CD4-positive, alpha-beta T cell (primary cell): ENCODE measurements around the gene KASH5. TPM values are rescaled to one million over a fixed set of nuclear protein-coding genes. Genes with fewer than 3 reads are reported as not detected.

Source experiments
- ATAC-seq: fragments of 200-7000 bp; cut with Tn5 transposase; one replicate; pipeline ENCODE4 v1.10.0; 2022; ENCODE audit warnings: mild to moderate bottlenecking; ENCODE audit not compliant: poor library complexity
- CTCF ChIA-PET: fragments of 350-600 bp; sonication (Branson Sonifier 250); formaldehyde crosslinking; loops from one replicate; lab custom pipeline; 2021; ENCODE audit warnings: antibody characterized with exemption, inconsistent platforms; lab: Charles Lee
- POLR2A ChIA-PET: fragments of 350-600 bp; sonication (Branson Sonifier 250); formaldehyde crosslinking; loops from one replicate; lab custom pipeline; 2021; ENCODE audit warnings: antibody characterized with exemption, inconsistent platforms; lab: Charles Lee
- DNase-seq, 14 experiments: peaks; one replicate each; pipeline ENCODE4 v3.0.0-alpha.2; 2013 to 2020; ENCODE audit warnings: mixed read lengths in 2 of 14
- H3K27ac ChIP-seq, 2 donors: one replicate each; pipeline versions ENCODE4 v1.5.1 to v1.7.0; 2013; ENCODE audit warnings: low read length in 2 of 2, low read depth in 1 of 2, mild to moderate bottlenecking in 1 of 2
- H3K27me3 ChIP-seq, 2 experiments: 1 replicate in 1 of 2; 2 replicates in 1 of 2; pipeline versions ENCODE4 v1.6.1 to v1.7.0; 2013; ENCODE audit warnings: low read length in 2 of 2, control low read depth in 1 of 2, mild to moderate bottlenecking in 1 of 2, moderate library complexity in 1 of 2; ENCODE audit not compliant: insufficient read depth in 2 of 2, control insufficient read depth in 1 of 2
- H3K36me3 ChIP-seq: one replicate; pipeline ENCODE4 v1.6.1; 2013; ENCODE audit warnings: low read length, control low read depth; ENCODE audit not compliant: insufficient read depth
- H3K4me1 ChIP-seq: one replicate; pipeline ENCODE4 v1.6.1; 2013; ENCODE audit warnings: low read length, control low read depth; ENCODE audit not compliant: insufficient read depth
- H3K4me3 ChIP-seq: one replicate; pipeline ENCODE4 v1.5.1; 2013; ENCODE audit warnings: mild to moderate bottlenecking, low read length, moderate library complexity
- H3K9me3 ChIP-seq, 2 experiments: 1 replicate in 1 of 2; 2 replicates in 1 of 2; pipeline versions ENCODE4 v1.6.1 to v1.7.0; 2013; ENCODE audit warnings: low read length in 2 of 2, mild to moderate bottlenecking in 2 of 2, control low read depth in 1 of 2, moderate library complexity in 1 of 2; ENCODE audit not compliant: control insufficient read depth in 1 of 2, insufficient read depth in 1 of 2
- H3K27ac Mint-ChIP-seq: one replicate; pipeline ENCODE4 v1.8.0; 2020; ENCODE audit warnings: mixed read lengths
- H3K27me3 Mint-ChIP-seq: one replicate; pipeline ENCODE4 v1.8.0; 2021; ENCODE audit warnings: mixed read lengths
- H3K36me3 Mint-ChIP-seq: one replicate; pipeline ENCODE4 v1.8.0; 2021; ENCODE audit warnings: low read depth, mixed read lengths
- H3K4me1 Mint-ChIP-seq: one replicate; pipeline ENCODE4 v1.8.0; 2021; ENCODE audit warnings: low read depth, mixed read lengths
- H3K4me3 Mint-ChIP-seq: one replicate; pipeline ENCODE4 v1.8.0; 2020; ENCODE audit warnings: mild to moderate bottlenecking, mixed read lengths
- H3K9me3 Mint-ChIP-seq: one replicate; pipeline ENCODE4 v1.8.0; 2020; ENCODE audit warnings: mixed read lengths
- intact Hi-C, 2 experiments: fragments of 100-400 bp; cut with DNase I in 1 of 2; cut with micrococcal nuclease in 1 of 2; formaldehyde crosslinking; loops; one replicate each; pipeline versions ENCODE4 v1.15.1 to v1.9.0; 2023 to 2025; cut with DNase I, micrococcal nuclease
- total RNA-seq, 174 experiments: library from RNA in 2 of 174; stranded (reverse) in 2 of 174; gene quantifications; one replicate each; pipeline ENCODE4 v1.2.3 and lab custom pipeline; 2021 to 2026
- TF ChIP-seq, protein P1 (sequence below): fragments of 200-600 bp; IDR thresholded peaks from one replicate; pipeline ENCODE4 v1.8.0; 2022; ENCODE audit warnings: antibody characterized with exemption, mild to moderate bottlenecking

The KASH5 gene
- total RNA-seq, 2 experiments from 2014 or later = not detected

DNA sequence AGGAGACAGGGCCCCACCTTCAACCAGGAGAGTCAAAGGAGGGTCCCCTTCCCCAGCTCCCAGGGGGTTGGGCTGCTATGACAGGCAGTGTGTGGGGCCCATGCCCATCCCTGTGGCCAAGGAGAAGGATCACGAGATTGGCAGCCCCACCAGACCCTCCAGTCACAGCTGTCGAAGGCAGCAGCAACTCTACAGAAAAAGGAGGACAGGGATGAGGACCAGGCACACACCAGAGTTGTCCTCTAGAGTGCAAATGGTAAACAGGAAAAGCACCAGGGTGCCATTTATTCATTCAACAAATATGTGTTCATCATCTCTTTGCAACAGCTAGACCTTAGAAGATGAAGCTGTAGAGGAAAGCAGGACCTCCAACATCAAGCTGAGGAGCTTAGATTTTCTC lies 31.1 kb downstream of the KASH5 start:
- Histone ChIP-seq H3K9me3 (peaks cover 0 to 12% of the 10 kb centered on the region in 2 experiments), H3K27me3 (peaks cover 49 to 61% of the 10 kb centered on the region in 2 experiments), H3K27ac (no peak overlapping the region), H3K4me1 (peaks cover 33% of the 10 kb centered on the region), H3K36me3 (no peaks in the 10 kb centered on the region), H3K4me3 (no peak overlapping the region)
- ChIA-PET POLR2A (interaction anchor here (4.2 kb wide), 1 partner anchor 9 kb away, joined by 20 read pairs; no protein-coding TSS in a partner anchor), CTCF (interaction anchor here (1.9 kb wide), 1 partner anchor 27 kb away, joined by 4 read pairs; no protein-coding TSS in a partner anchor)
- Mint-ChIP-seq H3K4me1 (peaks cover 45% of the 10 kb centered on the region), H3K9me3 (no peaks in the 10 kb centered on the region), H3K4me3 (no peak overlapping the region), H3K27me3 (peaks cover 60% of the 10 kb centered on the region), H3K36me3 (no peaks in the 10 kb centered on the region), H3K27ac (no peak overlapping the region)
- DNase-seq = no peak
- intact Hi-C loops = no loop called here
- no peak for ATAC-seq
- TF ChIP-seq, protein P1, sequence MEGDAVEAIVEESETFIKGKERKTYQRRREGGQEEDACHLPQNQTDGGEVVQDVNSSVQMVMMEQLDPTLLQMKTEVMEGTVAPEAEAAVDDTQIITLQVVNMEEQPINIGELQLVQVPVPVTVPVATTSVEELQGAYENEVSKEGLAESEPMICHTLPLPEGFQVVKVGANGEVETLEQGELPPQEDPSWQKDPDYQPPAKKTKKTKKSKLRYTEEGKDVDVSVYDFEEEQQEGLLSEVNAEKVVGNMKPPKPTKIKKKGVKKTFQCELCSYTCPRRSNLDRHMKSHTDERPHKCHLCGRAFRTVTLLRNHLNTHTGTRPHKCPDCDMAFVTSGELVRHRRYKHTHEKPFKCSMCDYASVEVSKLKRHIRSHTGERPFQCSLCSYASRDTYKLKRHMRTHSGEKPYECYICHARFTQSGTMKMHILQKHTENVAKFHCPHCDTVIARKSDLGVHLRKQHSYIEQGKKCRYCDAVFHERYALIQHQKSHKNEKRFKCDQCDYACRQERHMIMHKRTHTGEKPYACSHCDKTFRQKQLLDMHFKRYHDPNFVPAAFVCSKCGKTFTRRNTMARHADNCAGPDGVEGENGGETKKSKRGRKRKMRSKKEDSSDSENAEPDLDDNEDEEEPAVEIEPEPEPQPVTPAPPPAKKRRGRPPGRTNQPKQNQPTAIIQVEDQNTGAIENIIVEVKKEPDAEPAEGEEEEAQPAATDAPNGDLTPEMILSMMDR = no peak

DNA sequence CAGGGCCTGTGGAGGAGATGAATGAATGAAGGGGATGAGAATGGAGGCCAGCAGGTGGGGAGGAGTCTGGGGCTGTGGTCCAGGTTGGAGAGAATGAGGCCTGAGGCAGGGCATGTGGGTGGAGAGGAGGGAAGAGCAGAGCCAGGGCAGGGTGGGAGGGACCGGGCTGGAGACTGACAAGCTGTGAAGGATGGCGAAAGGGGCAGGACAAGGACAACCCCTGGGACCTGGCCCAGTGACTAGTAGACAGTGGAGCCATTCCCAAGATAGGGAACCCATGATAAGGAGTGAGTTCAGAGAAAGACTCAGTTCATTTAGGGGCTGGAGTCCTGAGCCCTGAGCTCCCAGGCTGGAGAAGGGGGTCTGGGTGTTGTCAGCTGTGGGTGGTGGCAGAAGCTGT lies 32.2 kb downstream of the KASH5 start:
- Mint-ChIP-seq H3K27me3 (peaks cover 68% of the 10 kb centered on the region), H3K36me3 (no peaks in the 10 kb centered on the region), H3K9me3 (no peaks in the 10 kb centered on the region), H3K27ac (no peak overlapping the region), H3K4me1 (peaks cover 47% of the 10 kb centered on the region), H3K4me3 (no peak overlapping the region)
- POLR2A ChIA-PET = interaction anchor here (1.3 to 4.2 kb wide), 2 partner anchors 10 to 14 kb away, joined by 3 to 20 read pairs; no protein-coding TSS in a partner anchor
- peaks cover 0 to 12% of the 10 kb centered on the region in 2 experiments for H3K9me3 ChIP-seq
- no peak for ATAC-seq
- intact Hi-C loops = no loop called here
- peaks cover 39% of the 10 kb centered on the region for H3K4me1 ChIP-seq
- TF ChIP-seq, protein P1 = no peak
- no peak overlapping the region for H3K4me3 ChIP-seq
- H3K27me3 ChIP-seq = peaks cover 56 to 71% of the 10 kb centered on the region in 2 experiments
- no peak for DNase-seq
- no peaks in the 10 kb centered on the region for H3K36me3 ChIP-seq
- no peak overlapping the region for H3K27ac ChIP-seq
- CTCF ChIA-PET = interaction anchor here (1.7 to 1.9 kb wide), 2 partner anchors 28 to 50 kb away, joined by 4 to 5 read pairs; no protein-coding TSS in a partner anchor

DNA sequence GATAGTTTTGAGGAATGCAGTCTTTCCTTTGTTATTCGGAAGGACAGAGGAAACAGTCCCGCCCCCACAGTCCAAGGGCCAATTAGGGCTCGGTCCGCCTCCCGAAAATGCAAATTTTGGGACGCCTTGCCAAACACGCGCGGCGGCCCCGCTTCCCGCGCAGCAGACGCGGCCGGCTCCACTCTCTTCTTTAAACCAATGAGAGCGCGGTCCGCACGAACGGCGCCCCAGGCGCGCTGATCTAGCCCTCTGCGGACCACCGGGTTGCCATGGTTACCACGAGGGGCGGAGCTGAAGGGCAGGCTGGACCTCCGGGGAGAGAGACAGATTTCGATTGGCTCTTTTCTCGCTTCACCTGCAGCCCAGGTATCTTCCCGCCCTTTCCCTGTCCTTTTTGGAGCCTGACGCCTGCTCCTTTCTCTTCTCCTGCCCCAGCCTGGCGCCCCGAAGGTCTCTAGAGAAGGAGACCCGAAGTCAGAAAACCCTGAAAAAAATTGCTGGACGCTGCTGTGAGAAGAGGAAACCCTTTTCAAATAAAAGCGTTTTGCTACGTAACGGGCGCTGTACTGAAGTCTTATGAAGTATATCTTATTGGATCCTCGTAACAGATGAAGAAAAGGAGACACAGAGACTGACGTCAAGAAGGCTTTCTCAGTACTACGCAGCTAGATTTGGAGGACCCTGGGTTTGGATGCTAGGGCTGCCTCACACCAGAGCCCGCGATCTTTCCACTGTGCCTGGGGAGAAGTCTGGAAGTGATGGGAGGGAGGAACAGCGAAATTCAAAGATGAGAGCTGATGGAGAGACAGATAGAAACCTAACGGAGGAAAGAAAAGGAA lies 33.2 kb downstream of the KASH5 start:
- Histone ChIP-seq H3K27me3 (peaks cover 65 to 82% of the 10 kb centered on the region in 2 experiments), H3K9me3 (peaks cover 0 to 17% of the 10 kb centered on the region in 2 experiments), H3K4me3 (no peak overlapping the region), H3K4me1 (peaks cover 45% of the 10 kb centered on the region), H3K36me3 (no peaks in the 10 kb centered on the region), H3K27ac (no peak overlapping the region)
- H3K27me3 Mint-ChIP-seq = peaks cover 79% of the 10 kb centered on the region
- no peaks in the 10 kb centered on the region for H3K36me3 Mint-ChIP-seq
- H3K27ac Mint-ChIP-seq = no peak overlapping the region
- TF ChIP-seq, protein P1 = no peak
- CTCF ChIA-PET = interaction anchor here (0.5 to 1.9 kb wide), 5 partner anchors 29 to 295 kb away, joined by 3 to 5 read pairs (median 4); no protein-coding TSS in a partner anchor
- DNase-seq (peak in 5 of 14 experiments; percentile 31 to 64 (median 57)), ATAC-seq (peak; percentile 45)
- peaks cover 53% of the 10 kb centered on the region for H3K4me1 Mint-ChIP-seq
- POLR2A ChIA-PET = interaction anchor here (1.3 to 4.2 kb wide), 2 partner anchors 11 to 13 kb away, joined by 3 to 20 read pairs; no protein-coding TSS in a partner anchor
- peak overlapping the region; percentile 79 for H3K4me3 Mint-ChIP-seq
- no peaks in the 10 kb centered on the region for H3K9me3 Mint-ChIP-seq
- intact Hi-C loops = loop anchor here in 1 of 2 experiments (1.0 kb wide), 1 partner anchor 29 kb away; no protein-coding TSS in a partner anchor
